Testis (tissue), 3 donors: ENCODE data around the gene USP48. TPM values are rescaled to one million over a fixed set of nuclear protein-coding genes. Genes with fewer than 3 reads are reported as not detected.

ENCODE experiments used
- DNase-seq: peaks from one replicate; pipeline ENCODE4 v3.0.0-alpha.2; 2019
- H3K27ac ChIP-seq, 2 donors: fragments of 200-600 bp; sonication (generic); one replicate each; pipeline ENCODE4 v1.5.1; 2019
- H3K27me3 ChIP-seq: fragments of 200-600 bp; sonication (generic); one replicate; pipeline ENCODE4 v1.5.1; 2019
- H3K36me3 ChIP-seq: fragments of 200-600 bp; sonication (generic); one replicate; pipeline ENCODE4 v1.5.1; 2017; ENCODE audit warnings: low read depth; ENCODE audit errors: missing control alignments
- H3K4me1 ChIP-seq: fragments of 200-600 bp; sonication (generic); one replicate; pipeline ENCODE4 v1.5.1; 2019
- H3K4me3 ChIP-seq, 2 donors: fragments of 200-600 bp; sonication (generic); one replicate each; pipeline ENCODE4 v1.5.1; 2017 to 2019
- H3K9me3 ChIP-seq: fragments of 200-600 bp; sonication (generic); one replicate; pipeline ENCODE4 v1.5.1; 2017
- POLR2A ChIP-seq: fragments of 450-650 bp; IDR thresholded peaks from one replicate; pipeline ENCODE4 v1.6.1; 2017; ENCODE audit warnings: antibody characterized with exemption, mild to moderate bottlenecking, moderate library complexity
- WGBS, 2 donors: methylation state at CpG; one replicate each; pipeline ENCODE4 v1.1.5; 2018; 5-methylcytosine and 5-hydroxymethylcytosine counted together
- intact Hi-C: fragments of 100-400 bp; cut with DNase I; formaldehyde crosslinking; loops from one replicate; pipeline ENCODE4 v1.15.1; 2023; ENCODE audit warnings: low total_unique reads
- polyA plus RNA-seq: library from polyadenylated mRNA; stranded (reverse); fragments of 350-450 nt; fragmentation: Illumina TruSeq; extraction: RNeasy Lipid Tissue Mini Kit (QIAGEN cat#74804); gene quantifications from one replicate; pipeline ENCODE4 v1.2.3, GENCODE V29; 2014; ENCODE audit warnings: low read depth, low replicate concordance; ENCODE audit not compliant: insufficient read depth
- total RNA-seq, 2 donors: library from RNA; depleted of rRNA; stranded (reverse); fragments of >200 nt; gene quantifications; one replicate each; pipeline ENCODE4 v1.2.3, GENCODE V29; 2016
- TF ChIP-seq, protein P1 (sequence below), 3 experiments: fragments of 450-650 bp in 2 of 3; fragments of 200-600 bp in 1 of 3; sonication (generic) in 1 of 3; IDR thresholded peaks; one replicate each; pipeline ENCODE4 v1.5.1; 2016 to 2019; ENCODE audit warnings: antibody characterized with exemption in 3 of 3, mild to moderate bottlenecking in 2 of 3, moderate library complexity in 1 of 3

The USP48 gene
- total and polyA plus RNA-seq, 3 donors from 2014 or later = 33.3 to 66.2 (median 63.0) TPM

DNA sequence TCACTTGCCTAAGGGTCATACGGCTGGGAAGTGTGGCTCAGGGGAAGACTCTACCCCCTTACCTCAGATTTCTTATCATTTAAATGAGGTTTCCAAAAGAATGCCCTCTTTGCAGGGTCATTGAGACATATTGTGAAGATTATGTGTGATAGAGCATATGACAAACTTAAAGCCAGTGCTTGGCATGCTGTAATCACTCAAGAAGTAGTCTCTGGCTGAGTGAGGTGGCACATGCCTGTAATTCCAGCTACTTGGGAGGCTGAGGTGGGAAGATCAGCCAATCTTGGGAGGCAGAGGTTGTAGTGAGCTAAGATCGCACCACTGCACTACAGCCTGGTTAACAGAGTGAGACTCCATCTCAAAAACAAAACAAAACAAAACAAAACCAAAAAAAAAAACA is 21.6 kb upstream of the USP48 start:
- no peaks in the 10 kb centered on the region for H3K4me1 ChIP-seq
- H3K4me3 ChIP-seq = no peak overlapping the region
- H3K27ac ChIP-seq = no peak overlapping the region
- no peaks in the 10 kb centered on the region for H3K36me3 ChIP-seq
- no peak for DNase-seq
- TF ChIP-seq POLR2A = no peak
- TF ChIP-seq, protein P1, sequence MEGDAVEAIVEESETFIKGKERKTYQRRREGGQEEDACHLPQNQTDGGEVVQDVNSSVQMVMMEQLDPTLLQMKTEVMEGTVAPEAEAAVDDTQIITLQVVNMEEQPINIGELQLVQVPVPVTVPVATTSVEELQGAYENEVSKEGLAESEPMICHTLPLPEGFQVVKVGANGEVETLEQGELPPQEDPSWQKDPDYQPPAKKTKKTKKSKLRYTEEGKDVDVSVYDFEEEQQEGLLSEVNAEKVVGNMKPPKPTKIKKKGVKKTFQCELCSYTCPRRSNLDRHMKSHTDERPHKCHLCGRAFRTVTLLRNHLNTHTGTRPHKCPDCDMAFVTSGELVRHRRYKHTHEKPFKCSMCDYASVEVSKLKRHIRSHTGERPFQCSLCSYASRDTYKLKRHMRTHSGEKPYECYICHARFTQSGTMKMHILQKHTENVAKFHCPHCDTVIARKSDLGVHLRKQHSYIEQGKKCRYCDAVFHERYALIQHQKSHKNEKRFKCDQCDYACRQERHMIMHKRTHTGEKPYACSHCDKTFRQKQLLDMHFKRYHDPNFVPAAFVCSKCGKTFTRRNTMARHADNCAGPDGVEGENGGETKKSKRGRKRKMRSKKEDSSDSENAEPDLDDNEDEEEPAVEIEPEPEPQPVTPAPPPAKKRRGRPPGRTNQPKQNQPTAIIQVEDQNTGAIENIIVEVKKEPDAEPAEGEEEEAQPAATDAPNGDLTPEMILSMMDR (IDR thresholded peaks at IDR 0.05) = no peak
- intact Hi-C loops = no loop called here
- H3K9me3 ChIP-seq = no peaks in the 10 kb centered on the region
- no peaks in the 10 kb centered on the region for H3K27me3 ChIP-seq
- WGBS, 2 donors = 66 to 79% methylated on average over 2 of the region's 2 CpGs

DNA sequence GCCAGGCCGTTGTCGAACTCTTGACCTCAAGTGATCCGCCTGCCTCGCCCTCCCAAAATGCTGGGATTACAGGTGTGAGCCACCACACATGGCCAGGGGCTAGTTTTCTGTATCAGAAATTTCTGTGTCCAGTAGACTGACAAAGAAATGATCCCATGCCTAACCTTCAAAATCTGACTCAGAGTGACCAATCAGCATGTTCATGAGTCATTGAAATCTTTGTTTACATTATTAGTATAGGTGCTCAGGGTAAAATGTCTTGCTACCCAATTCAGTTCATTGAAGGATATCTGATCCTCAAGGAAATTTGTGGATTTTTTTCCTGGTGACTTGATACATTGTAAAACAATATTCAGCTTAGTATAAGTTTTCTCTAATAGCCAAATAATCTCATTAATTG is 18.2 kb upstream of the USP48 start:
- intact Hi-C loops = no loop called here
- Histone ChIP-seq H3K4me3 (no peak overlapping the region), H3K27ac (no peak overlapping the region), H3K4me1 (no peaks in the 10 kb centered on the region), H3K9me3 (no peaks in the 10 kb centered on the region), H3K27me3 (no peaks in the 10 kb centered on the region), H3K36me3 (no peaks in the 10 kb centered on the region)
- 98 to 100% methylated on average over 4 of the region's 4 CpGs for WGBS, 2 donors
- DNase-seq = no peak
- TF ChIP-seq, protein P1 (IDR thresholded peaks at IDR 0.05) = no peak
- no peak for TF ChIP-seq POLR2A

GRCh38 chr1:21799730-21800129 is 16.8 kb upstream of the USP48 start:
- no peaks in the 10 kb centered on the region for H3K36me3 ChIP-seq
- H3K27ac ChIP-seq = no peak overlapping the region
- no peaks in the 10 kb centered on the region for H3K9me3 ChIP-seq
- WGBS, 2 donors = 81 to 87% methylated on average over 5 of the region's 5 CpGs
- H3K4me1 ChIP-seq = no peaks in the 10 kb centered on the region
- H3K27me3 ChIP-seq = no peaks in the 10 kb centered on the region
- TF ChIP-seq POLR2A = no peak
- TF ChIP-seq, protein P1 (IDR thresholded peaks at IDR 0.05) = no peak
- no peak for DNase-seq
- intact Hi-C loops = no loop called here
- no peak overlapping the region for H3K4me3 ChIP-seq

DNA sequence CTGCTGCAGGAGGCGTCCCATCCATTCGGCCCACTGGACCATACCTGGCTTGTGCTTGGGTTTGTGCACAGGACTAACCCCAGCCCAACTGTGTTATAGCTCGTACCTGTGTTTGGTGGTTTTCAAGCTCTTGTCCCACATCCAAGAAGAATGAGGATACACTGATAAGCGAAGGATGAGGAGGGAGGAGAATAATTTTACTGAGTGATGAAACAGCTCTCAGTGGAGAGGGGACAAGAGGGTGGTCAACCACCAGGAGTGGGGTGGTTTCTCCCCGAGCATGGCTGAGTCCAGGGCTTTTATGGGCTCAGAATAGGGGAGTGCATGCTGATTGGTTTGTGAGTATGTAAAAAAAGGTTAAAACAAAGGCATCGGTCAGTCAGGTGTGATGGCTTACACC is 12.1 kb upstream of the USP48 start:
- 91 to 94% methylated on average over 6 of the region's 6 CpGs for WGBS, 2 donors
- intact Hi-C loops = no loop called here
- no peak overlapping the region for H3K27ac ChIP-seq
- H3K4me1 ChIP-seq = no peaks in the 10 kb centered on the region
- H3K36me3 ChIP-seq = no peaks in the 10 kb centered on the region
- TF ChIP-seq, protein P1 (IDR thresholded peaks at IDR 0.05) = no peak
- TF ChIP-seq POLR2A = no peak
- no peaks in the 10 kb centered on the region for H3K27me3 ChIP-seq
- no peak for DNase-seq
- no peaks in the 10 kb centered on the region for H3K9me3 ChIP-seq
- no peak overlapping the region for H3K4me3 ChIP-seq

GRCh38 chr1:21794656-21795055 is 11.7 kb upstream of the USP48 start:
- no peaks in the 10 kb centered on the region for H3K27me3 ChIP-seq
- intact Hi-C loops = no loop called here

More at GRCh38 chr1:21794656-21795055, 11.7 kb upstream of the USP48 start:
- TF ChIP-seq POLR2A = no peak
- TF ChIP-seq, protein P1 (IDR thresholded peaks at IDR 0.05) = no peak
- WGBS, 2 donors = 95 to 98% methylated on average over 2 of the region's 2 CpGs
- Histone ChIP-seq H3K4me1 (no peaks in the 10 kb centered on the region), H3K4me3 (no peak overlapping the region), H3K36me3 (no peaks in the 10 kb centered on the region), H3K27ac (no peak overlapping the region), H3K9me3 (no peaks in the 10 kb centered on the region)
- no peak for DNase-seq
